GM21381 (cell line): Measurements from ENCODE around the gene MAMDC4.

Experiments used
- ATAC-seq: cut with Tn5 transposase; IDR thresholded peaks from one replicate; pipeline ENCODE4 v1.9.1; 2021; ENCODE audit warnings: mild to moderate bottlenecking, moderate library complexity; ENCODE audit not compliant: unreplicated experiment

Gene MAMDC4

GRCh38 chr9:136849038-136849959 lies 2.8 kb upstream of the MAMDC4 start, which contains the start of gene PHPT1:
Gene PHPT1, plus strand, starts transcription at chr9:136849409. Its CDS starts 22 bp downstream, at chr9:136849431.
- peak; percentile 75 for ATAC-seq

- ATAC-seq = no peak
These were observed 1.9 kb upstream of the MAMDC4 start for GRCh38 chr9:136849960-136850865.

DNA sequence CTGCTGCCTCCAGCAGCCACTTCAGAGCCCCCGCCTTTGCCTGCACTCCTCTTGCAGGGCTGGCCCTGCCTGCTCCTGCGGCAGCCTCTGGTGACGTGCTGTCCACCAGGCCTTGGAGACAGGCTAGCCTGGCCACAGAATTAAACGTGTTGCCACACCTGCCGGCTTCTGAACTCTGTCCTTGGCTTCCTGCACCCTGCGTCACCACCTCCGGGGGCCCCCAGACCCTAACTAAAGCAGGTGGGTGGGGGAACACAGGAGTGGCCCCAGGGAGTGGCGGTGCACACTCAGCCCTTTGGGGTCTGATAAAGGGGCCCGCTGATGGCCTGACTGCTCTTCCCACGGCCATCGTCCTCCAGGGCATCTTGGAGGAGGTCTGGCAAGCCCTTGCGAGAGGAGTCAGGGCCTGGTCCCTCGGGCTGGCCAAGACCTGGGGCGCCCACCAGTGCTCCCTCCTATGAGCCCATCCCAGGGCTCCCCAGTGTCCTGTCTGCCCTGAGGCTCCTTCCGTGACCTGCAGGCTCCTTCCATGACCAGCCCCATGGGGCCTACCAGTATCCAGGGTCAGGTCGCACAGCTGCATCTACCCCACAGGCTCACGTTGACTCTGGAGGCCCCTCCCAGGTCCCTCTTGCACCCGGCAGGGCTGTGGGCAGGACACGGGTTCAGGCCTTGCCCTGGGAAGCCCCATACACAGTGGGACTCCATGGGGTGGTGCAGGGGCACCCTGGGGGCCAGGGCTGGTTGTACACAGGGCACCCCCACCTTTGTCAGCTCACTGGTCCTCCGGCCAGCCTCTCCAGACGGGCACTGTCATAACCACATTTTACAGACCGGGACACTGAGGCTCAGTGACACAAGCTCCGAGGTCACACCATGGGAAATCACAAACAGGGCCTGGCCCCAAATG lies 1.0 kb upstream of the MAMDC4 start:
- no peak for ATAC-seq

DNA sequence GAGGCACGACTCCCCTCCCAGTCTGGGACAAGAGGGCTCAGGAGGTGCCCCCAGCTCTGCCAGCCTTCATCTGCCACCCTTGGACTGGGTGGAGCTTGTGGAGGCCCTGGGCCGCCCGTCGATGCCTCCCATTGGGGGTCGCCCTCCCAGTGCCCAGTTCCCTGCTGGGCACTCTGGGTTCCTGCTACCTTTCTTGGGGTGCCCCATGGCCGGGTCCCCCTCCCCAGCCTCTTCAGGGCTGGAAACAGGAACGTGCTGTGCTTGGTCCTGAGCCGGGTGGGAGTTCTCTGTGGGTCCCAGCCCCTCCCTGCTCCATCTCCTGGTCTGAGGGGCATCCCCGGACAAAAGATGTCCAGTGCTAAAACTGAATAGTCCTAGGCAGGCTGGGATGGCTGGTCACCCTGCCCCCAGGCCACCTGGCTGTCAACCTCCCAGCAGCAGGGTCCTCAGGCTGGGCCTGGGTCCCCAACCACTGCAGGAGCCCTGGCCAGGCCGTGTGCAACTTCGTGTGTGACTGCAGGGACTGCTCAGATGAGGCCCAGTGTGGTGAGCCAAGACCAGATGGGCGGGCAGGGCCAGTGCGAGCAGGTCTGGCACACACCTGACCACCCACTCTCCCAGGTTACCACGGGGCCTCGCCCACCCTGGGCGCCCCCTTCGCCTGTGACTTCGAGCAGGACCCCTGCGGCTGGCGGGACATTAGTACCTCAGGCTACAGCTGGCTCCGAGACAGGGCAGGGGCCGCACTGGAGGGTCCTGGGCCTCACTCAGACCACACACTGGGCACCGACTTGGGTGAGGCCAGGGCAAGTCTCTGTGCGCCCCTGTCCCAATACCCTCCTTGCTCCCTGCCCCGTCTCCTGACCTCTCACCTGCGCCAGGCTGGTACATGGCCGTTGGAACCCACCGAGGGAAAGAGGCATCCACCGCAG lies 784 bp downstream of the MAMDC4 start:
- ATAC-seq = no peak

DNA sequence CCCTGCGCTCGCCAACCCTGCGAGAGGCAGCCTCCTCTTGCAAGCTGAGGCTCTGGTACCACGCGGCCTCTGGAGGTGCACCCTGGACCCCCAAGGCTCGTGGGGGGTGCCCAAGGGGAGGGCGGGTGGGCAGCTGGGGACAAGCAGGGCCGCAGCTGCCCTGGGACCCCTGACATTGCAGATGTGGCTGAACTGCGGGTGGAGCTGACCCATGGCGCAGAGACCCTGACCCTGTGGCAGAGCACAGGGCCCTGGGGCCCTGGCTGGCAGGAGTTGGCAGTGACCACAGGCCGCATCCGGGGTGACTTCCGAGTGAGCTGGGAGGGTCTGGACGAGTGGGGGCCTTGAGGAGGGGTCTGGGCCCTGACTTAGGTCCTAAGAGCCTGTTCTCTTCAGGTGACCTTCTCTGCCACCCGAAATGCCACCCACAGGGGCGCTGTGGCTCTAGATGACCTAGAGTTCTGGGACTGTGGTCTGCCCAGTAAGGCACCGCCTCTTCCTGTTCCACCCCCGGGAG lies 1.5 kb downstream of the MAMDC4 start:
- no peak for ATAC-seq

GRCh38 chr9:136854113-136854841 lies 2.1 kb downstream of the MAMDC4 start:
- ATAC-seq = no peak

GRCh38 chr9:136854842-136855460 lies 2.8 kb downstream of the MAMDC4 start:
- ATAC-seq = no peak

DNA sequence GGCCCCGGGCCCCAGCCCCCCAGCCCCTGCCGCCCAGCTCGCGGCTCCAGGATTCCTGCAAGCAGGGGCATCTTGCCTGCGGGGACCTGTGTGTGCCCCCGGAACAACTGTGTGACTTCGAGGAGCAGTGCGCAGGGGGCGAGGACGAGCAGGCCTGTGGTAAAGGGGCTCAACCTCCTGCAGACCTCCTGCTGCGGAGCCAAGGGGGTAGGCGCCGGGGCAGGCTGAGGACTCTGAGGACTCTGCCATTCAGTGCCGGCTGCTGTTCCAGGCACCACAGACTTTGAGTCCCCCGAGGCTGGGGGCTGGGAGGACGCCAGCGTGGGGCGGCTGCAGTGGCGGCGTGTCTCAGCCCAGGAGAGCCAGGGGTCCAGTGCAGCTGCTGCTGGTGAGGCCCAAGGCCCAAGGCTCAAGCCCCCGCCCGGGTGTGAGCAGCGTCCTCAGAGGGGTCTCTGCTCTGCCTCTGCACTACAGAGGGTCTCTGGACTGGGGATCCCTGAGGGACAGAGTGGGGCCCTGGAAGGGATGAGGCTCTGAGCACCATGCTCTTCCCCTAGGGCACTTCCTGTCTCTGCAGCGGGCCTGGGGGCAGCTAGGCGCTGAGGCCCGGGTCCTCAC lies 3.4 kb downstream of the MAMDC4 start:
- ATAC-seq = no peak

GRCh38 chr9:136856079-136856476 lies 3.9 kb downstream of the MAMDC4 start:
- no peak for ATAC-seq

- ATAC-seq = no peak
These were observed 4.5 kb downstream of the MAMDC4 start for GRCh38 chr9:136856541-136857141.

- no peak for ATAC-seq
These were observed 5.0 kb downstream of the MAMDC4 start for GRCh38 chr9:136857166-136857565.

- ATAC-seq = no peak
These were observed 5.7 kb downstream of the MAMDC4 start for GRCh38 chr9:136857581-136858412.

GRCh38 chr9:136858452-136858843 lies 6.3 kb downstream of the MAMDC4 start:
- no peak for ATAC-seq

GRCh38 chr9:136858844-136859757 lies 7.0 kb downstream of the MAMDC4 start:
- ATAC-seq = no peak

DNA sequence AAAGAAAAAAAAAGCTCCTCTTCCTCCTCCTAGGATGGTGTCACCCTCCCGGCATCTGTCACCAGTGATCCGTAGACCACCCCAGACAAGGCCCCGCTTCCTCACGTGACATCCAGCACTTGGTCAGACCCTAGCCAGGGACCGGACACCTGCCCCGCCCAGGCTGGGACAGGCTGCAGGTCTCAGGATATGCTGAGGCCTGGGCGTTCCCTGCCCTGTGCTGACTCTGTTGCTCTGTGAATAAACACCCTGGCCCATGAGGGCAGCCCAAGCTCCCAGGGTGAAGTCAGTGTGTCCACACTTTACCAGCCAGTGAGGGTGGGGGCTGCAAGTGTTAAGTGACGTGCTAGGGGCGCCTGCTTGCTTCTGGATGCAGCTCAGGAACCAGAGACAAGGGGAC lies 8.4 kb downstream of the MAMDC4 start:
- ATAC-seq = no peak
